Uterus (tissue), 4 donors: Measurements from ENCODE around the gene ANKRD44. TPM values are rescaled to one million over a fixed set of nuclear protein-coding genes. Genes with fewer than 3 reads are reported as not detected.

Experiments
- DNase-seq, 2 donors: peaks; one replicate each; pipeline ENCODE4 v3.0.0-alpha.2; 2019 to 2020
- H3K27ac ChIP-seq, 2 donors: fragments of 200-600 bp; sonication (generic); 1 replicate in 1 of 2; 2 replicates in 1 of 2; pipeline ENCODE4 v1.5.1; 2016 to 2018
- H3K27me3 ChIP-seq, 2 donors: fragments of 200-600 bp; sonication (generic); one replicate each; pipeline ENCODE4 v1.5.1; 2018 to 2019; ENCODE audit warnings: control low read depth in 1 of 2
- H3K36me3 ChIP-seq, 2 donors: fragments of 200-600 bp; sonication (generic); one replicate each; pipeline ENCODE4 v1.5.1; 2019; ENCODE audit warnings: control low read depth in 1 of 2
- H3K4me1 ChIP-seq, 2 donors: fragments of 200-600 bp; sonication (generic); one replicate each; pipeline ENCODE4 v1.5.1; 2018 to 2019; ENCODE audit warnings: control low read depth in 1 of 2
- H3K4me3 ChIP-seq, 2 donors: fragments of 200-600 bp; sonication (generic); 1 replicate in 1 of 2; 2 replicates in 1 of 2; pipeline ENCODE4 v1.5.1; 2018 to 2019; ENCODE audit warnings: mild to moderate bottlenecking in 1 of 2
- H3K9me3 ChIP-seq, 2 donors: fragments of 200-600 bp; sonication (generic); one replicate each; pipeline ENCODE4 v1.5.1; 2019; ENCODE audit warnings: control low read depth in 1 of 2
- POLR2A ChIP-seq, 2 donors: fragments of 450-650 bp; IDR thresholded peaks; one replicate each; pipeline ENCODE4 v1.6.1; 2016; ENCODE audit warnings: antibody characterized with exemption in 2 of 2, mild to moderate bottlenecking in 1 of 2, moderate library complexity in 1 of 2
- intact Hi-C: fragments of 100-400 bp; cut with DNase I; formaldehyde crosslinking; loops from one replicate; pipeline ENCODE4 v1.15.1; 2023; ENCODE audit warnings: low total_unique reads
- total RNA-seq, 4 donors: library from RNA; depleted of rRNA in 3 of 4; stranded (reverse); fragments of >200 nt in 3 of 4; gene quantifications; one replicate each; pipeline versions ENCODE4 v1.1.0 to v1.2.4, GENCODE V29; 2014 to 2023
- TF ChIP-seq, protein P1 (sequence below), 4 experiments: fragments of 200-600 bp in 2 of 4; fragments of 450-650 bp in 2 of 4; sonication (generic) in 2 of 4; IDR thresholded peaks; one replicate each; pipeline ENCODE4 v1.5.1; 2016 to 2019; ENCODE audit warnings: antibody characterized with exemption in 4 of 4, mild to moderate bottlenecking in 2 of 4, moderate library complexity in 1 of 4
- donor health status: DM: yes; HTN: yes; CAD: no.

ANKRD44 gene
- total RNA-seq, 4 donors from 2014 or later, result 14.4 to 71.5 (median 23.2) TPM

DNA sequence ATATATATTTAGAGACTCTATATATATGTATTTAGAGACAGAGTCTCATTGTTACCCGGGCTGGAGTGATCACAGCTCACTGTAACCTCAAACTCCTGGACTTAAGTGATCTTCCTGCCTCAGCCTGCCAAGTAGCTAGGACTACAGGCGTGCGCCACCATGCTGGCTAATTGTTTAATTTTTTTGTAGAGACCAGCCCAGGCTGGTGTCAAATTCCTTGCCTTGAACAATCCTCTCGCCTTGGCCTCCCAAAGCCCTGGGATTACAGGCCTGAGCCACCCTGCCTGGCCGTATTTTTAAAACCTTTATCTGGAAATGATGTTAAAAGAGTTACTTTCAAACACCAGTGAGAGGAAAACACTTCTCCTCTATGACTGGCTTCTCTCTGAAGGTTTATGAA, 353.1 kb downstream of the ANKRD44 start:
- H3K36me3 ChIP-seq, result no peaks in the 10 kb centered on the region
- no peak overlapping the region for H3K27ac ChIP-seq
- TF ChIP-seq, protein P1, sequence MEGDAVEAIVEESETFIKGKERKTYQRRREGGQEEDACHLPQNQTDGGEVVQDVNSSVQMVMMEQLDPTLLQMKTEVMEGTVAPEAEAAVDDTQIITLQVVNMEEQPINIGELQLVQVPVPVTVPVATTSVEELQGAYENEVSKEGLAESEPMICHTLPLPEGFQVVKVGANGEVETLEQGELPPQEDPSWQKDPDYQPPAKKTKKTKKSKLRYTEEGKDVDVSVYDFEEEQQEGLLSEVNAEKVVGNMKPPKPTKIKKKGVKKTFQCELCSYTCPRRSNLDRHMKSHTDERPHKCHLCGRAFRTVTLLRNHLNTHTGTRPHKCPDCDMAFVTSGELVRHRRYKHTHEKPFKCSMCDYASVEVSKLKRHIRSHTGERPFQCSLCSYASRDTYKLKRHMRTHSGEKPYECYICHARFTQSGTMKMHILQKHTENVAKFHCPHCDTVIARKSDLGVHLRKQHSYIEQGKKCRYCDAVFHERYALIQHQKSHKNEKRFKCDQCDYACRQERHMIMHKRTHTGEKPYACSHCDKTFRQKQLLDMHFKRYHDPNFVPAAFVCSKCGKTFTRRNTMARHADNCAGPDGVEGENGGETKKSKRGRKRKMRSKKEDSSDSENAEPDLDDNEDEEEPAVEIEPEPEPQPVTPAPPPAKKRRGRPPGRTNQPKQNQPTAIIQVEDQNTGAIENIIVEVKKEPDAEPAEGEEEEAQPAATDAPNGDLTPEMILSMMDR (IDR thresholded peaks at IDR 0.05), result no peak
- no peak for TF ChIP-seq POLR2A (IDR thresholded peaks at IDR 0.05)
- intact Hi-C loops, result no loop called here
- H3K9me3 ChIP-seq, result no peaks in the 10 kb centered on the region
- H3K27me3 ChIP-seq, result no peaks in the 10 kb centered on the region
- H3K4me1 ChIP-seq, result no peaks in the 10 kb centered on the region
- no peak overlapping the region for H3K4me3 ChIP-seq
- no peak for DNase-seq

DNA sequence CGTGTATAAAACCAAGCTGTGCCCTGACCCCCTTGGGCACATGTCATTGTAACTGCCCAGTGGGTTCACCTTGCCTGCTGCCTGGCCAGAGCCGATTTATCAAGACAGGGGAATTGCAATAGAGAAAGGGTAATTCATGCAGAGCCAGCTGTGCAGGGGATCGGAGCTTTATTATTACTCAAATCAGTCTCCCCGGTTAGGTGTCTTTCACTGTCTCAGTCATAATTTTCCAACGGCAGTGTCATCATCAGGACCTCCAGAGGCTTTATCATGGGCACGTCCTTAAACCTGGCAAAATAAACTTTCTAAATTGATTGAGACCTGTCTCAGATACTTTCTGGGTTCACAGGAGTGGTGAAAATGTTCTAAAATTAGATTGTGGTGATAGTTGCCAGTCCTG, 354.5 kb downstream of the ANKRD44 start:
- no peak overlapping the region for H3K4me3 ChIP-seq
- H3K4me1 ChIP-seq, result no peaks in the 10 kb centered on the region
- DNase-seq, result no peak
- intact Hi-C loops, result no loop called here
- no peaks in the 10 kb centered on the region for H3K27me3 ChIP-seq
- H3K27ac ChIP-seq, result no peak overlapping the region
- no peaks in the 10 kb centered on the region for H3K36me3 ChIP-seq
- TF ChIP-seq, protein P1 (IDR thresholded peaks at IDR 0.05), result no peak
- TF ChIP-seq POLR2A (IDR thresholded peaks at IDR 0.05), result no peak
- no peaks in the 10 kb centered on the region for H3K9me3 ChIP-seq

DNA sequence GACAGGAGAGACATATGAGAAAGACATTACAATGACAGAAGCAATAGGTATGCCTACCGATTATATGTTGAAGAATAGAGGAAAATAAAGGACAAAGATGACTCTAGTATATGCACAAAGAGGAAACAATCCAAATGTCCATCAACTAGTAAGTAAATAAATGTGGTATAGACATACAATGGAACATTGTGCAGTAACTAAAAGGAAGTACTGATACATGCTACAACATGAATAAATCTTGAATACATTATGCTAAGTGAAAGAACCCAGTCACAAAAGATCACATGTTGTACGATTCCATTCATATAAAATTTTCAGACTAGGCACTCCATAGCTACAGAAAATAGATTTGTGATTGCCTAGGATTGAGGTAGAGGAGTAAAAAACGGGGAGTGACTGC, 355.5 kb downstream of the ANKRD44 start:
- H3K36me3 ChIP-seq, result no peaks in the 10 kb centered on the region
- no peaks in the 10 kb centered on the region for H3K4me1 ChIP-seq
- no peak overlapping the region for H3K27ac ChIP-seq
- H3K27me3 ChIP-seq, result no peaks in the 10 kb centered on the region
- no peak for DNase-seq
- TF ChIP-seq POLR2A (IDR thresholded peaks at IDR 0.05), result no peak
- TF ChIP-seq, protein P1 (IDR thresholded peaks at IDR 0.05), result no peak
- H3K4me3 ChIP-seq, result no peak overlapping the region
- no peaks in the 10 kb centered on the region for H3K9me3 ChIP-seq
- intact Hi-C loops, result no loop called here

DNA sequence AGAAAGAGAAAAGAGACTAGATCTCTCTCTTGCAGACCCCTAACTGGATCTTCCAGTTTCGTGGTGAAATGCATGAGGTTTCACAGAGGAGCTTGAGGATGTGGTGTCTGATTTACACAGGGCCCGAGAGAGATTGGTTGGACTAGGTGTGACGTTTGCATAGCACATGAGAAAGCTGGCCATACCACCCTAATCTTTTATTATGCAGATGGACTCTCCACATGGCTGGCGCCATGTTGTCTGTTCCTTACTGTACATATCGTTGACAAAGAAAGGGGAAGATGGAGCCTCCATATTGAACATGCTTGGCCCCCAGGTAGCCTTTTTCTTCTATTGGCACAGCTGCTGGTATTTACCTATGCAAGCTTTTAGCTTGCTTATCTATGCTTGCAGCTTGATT, 356.6 kb downstream of the ANKRD44 start:
- no peaks in the 10 kb centered on the region for H3K4me1 ChIP-seq
- no peaks in the 10 kb centered on the region for H3K27me3 ChIP-seq
- DNase-seq, result no peak
- no peak overlapping the region for H3K4me3 ChIP-seq
- intact Hi-C loops, result no loop called here
- no peak for TF ChIP-seq POLR2A (IDR thresholded peaks at IDR 0.05)
- TF ChIP-seq, protein P1 (IDR thresholded peaks at IDR 0.05), result no peak
- no peak overlapping the region for H3K27ac ChIP-seq
- H3K9me3 ChIP-seq, result no peaks in the 10 kb centered on the region
- H3K36me3 ChIP-seq, result no peaks in the 10 kb centered on the region

DNA sequence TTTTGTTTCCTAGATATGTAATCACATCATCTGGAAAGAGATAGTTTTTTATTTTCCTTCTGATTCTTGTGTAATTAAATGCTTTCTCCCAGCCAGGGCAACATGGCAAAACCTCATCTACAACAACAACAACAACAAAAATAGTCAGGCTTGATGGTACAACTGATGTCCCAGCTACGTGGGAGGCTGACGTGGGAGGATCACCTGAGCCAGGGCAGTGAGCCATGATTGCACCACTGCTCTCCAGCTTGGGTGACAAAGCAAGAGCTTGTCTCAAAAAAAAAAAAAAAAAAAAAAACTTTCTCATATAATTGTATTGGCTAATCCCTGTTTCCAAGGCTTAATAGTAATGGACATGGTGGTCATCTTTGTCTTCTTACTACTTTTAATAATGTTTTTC, 357.6 kb downstream of the ANKRD44 start:
- TF ChIP-seq, protein P1 (IDR thresholded peaks at IDR 0.05), result no peak
- TF ChIP-seq POLR2A (IDR thresholded peaks at IDR 0.05), result no peak
- no peaks in the 10 kb centered on the region for H3K36me3 ChIP-seq

More for the DNA sequence above, 357.6 kb downstream of the ANKRD44 start:
- Histone ChIP-seq H3K4me1 (no peaks in the 10 kb centered on the region), H3K4me3 (no peak overlapping the region), H3K27me3 (no peaks in the 10 kb centered on the region), H3K27ac (no peak overlapping the region), H3K9me3 (no peaks in the 10 kb centered on the region)
- intact Hi-C loops, result no loop called here
- DNase-seq, result no peak
